ENCODE results near the gene CCL4.
A peak's percentile ranks its signal among the peaks of the same experiment; 100 is the strongest.
"Not testable (repeated sequence)": the region's sequence is repeated elsewhere in the genome, so short reads cannot be mapped to it uniquely, and the experiment has no call there.

CCL4 gene

DNA sequence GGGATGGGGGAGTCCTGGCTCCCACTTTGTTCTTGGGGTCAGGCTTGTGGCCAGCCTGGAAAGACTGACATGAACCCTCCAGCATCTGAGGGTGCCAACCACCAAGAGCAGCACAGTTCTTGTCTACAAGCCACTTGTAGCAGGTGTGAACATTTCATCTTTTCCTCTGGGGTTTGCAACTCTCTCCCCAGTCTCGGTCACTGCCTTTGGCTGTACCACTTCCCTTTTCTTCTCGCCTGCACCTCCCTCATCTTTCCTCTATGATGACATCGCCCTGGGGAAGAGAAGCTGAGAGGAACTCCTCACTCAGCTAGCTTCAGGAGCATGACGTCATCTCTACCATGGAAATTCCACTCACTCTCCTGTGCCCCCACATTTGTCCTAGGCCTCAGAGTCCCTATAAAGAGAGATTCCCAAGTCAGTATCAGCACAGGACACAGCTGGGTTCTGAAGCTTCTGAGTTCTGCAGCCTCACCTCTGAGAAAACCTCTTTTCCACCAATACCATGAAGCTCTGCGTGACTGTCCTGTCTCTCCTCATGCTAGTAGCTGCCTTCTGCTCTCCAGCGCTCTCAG is at the start of gene CCL4:
CCL4 (plus strand) TSS at position 427 of the 575 bp plus-strand sequence; CDS start at position 506, 79 bp downstream.
- peak; percentile 27 for DNase-seq

DNA sequence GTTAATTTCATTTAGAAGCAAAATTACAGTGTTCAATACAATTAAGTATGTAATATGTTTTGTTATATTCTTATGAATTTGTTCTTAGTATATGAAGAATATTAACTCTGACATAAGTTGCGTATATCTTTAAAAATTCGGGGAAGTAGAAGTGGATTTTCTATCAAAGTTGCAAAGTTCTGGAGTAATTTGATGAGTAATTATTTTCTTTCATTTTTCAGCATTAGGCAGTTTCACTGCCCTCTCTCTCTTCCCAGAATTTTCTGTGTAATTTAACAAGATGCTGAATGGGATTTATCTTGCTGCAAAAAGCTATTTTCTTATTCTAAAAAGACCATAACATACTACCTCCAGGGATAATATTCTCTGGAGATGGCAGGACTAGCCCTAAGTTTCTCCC is 48.5 kb upstream of the CCL4 start:
- DNase-seq, result no peak

DNA sequence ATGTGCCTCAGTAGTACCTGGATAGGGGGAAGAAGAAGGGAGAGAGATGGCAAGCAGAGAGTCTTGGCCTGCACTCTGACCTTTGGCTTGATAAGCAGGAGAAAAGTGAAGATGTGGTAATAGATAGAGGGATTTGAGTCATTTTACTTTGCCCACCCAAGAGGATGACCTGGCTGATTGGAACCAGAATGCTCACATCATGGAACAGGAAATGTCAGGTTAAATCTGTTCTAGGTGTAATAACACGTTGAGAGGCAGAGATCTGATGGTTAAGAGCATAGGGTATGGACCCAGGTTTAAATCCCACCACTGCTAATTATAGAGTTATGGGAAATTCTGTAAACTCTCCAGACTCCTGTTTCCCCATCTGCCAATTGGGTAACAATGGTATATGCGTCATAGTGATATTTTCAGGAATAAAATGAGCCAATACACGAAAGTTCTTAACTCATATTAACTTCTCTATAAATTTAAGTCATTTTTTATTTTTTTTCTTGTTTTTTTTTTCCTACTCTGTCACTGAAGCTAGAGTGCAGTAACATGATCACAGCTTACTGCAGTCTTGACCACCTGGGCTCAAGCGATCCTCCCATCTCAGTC is 47.6 kb upstream of the CCL4 start:
- DNase-seq, result no peak

DNA sequence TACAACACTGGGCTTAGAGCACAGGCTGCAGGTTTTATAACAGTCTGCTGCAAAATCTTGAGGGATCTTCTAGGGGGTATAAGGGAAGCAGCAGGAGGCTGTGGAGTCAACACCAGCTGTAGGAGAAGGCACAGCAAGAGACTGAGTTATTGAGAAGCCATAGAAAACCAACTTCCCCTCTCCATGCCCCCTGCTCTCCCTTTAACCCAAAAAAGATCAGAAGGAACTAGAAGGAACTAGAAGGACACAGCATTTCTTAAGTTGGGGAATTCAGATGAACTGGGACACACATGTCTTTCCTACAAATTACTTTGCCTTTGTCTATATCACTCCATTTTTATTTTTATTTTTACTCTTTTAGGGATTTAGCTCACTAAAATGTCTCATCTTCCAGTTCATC is 45.7 kb upstream of the CCL4 start:
- no peak for DNase-seq

DNA sequence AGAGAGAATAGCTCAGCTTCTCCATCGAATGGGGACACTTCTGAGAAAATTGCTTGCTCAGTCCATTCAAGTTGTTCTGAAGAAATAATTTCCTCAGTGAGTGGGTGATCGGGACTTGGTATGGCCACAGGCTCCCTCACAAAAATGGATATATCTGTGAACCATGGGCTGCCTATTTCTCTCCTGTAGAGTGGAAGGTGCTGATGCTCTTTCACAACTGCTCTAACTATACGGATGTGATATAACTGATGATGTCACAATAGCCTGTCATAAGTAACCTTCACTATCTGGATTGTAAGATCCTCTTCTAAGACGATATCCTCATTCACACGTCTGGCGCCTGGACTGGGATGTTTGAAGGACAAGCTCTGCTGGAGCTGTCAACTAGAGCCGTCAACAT is 44.2 kb upstream of the CCL4 start:
- DNase-seq, result no peak

DNA sequence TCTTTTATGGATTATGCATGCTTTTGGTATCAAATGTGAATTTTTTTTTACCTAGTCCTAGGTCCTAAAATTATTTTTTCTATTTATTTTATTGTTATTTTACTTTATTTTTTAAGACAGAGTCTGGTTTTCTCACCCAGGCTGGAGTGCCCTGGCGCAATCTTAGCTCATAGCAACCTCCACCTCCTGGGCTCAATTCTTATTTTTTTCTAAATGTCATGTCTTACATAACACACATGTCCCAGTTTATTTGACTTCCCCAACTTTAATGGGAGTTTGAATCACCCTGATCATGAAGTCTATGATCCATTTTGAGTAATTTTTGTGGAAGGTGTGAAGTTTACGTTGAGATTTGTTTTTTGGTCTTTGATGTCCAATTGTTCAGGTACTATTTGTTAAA is 42.8 kb upstream of the CCL4 start:
- DNase-seq, result no peak

DNA sequence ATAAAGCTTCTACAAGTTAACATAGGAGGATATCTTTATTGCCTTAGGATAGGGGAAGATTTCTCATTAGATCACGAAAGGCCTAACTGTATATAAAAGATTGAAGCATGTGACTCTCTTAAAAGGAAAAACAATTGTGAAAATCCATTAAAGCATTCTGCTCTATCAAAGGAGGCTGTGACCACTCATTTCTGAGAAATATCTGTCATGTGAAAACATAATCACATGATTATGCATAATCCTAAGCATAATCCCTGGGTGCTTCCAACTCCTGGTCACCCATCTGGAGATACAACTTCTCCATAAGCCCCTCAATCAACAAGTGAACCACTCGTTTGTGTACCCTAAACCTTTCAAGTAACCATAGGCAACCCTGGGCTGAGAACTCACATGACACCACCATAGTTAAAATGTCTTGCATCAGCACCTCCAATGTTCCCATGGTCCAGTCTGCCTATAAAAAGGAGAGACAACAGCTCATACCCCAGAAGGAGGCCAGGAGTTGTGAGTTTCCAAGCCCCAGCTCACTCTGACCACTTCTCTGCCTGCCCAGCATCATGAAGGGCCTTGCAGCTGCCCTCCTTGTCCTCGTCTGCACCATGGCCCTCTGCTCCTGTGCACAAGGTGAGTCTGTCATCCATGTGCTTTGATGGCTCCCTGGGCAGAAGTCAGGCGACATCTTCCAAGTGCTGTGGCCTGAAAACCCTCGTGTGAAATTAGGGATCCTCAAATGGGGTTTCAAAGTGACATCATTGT is 39.7 kb upstream of the CCL4 start, which contains the start of gene CCL18:
CCL18 (plus strand) TSS at position 487 of the 756 bp plus-strand sequence; CDS start at position 558, 71 bp downstream.
- no peak for DNase-seq

DNA sequence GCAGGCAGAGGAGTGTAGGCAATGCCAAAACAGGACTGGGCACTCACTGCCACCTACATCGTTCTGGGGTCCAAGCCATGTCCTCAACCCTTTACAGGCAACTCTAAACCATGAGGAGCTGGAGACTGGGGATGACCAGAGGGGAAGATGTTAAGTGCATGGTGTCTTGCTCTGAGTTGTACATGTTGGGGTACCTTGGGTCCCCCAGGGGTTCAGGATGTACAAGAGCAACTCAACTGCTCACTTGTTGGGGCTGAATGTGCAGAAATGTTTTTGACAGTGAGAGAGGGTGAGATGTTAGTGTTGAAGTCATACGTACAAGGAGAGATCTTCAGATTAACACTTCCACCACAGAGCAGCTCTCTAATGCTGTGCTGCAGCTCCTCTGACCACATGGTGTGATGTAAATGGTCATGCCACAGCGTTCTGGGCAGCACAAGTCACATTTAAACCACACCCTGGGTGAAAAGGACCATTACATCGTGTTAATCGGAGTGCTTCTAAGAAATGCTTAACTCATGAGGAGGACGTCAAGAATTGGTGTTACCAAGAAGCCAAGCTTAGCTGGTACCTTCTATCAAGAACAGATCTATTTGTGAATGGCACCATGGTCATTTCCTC is 37.2 kb upstream of the CCL4 start:
- DNase-seq, result no peak

DNA sequence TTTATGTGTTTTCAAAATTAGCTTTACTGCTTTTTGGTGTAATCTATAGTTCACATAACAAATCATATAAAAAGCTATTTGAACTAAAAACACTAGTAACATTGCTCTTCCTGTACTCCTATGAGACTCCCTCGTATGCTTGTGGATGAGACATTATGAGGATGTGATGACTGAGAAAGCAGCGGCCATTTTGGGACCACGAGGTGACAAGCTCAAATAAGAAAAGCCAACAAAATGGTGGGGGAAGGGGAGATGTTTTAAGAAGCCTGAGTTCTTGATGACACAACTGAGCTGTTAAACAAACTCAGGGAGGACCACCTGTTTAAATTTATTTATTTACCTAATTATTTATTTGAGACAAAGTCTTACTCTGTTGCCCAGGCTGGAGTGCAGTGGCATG is 35.1 kb upstream of the CCL4 start:
- no peak for DNase-seq

DNA sequence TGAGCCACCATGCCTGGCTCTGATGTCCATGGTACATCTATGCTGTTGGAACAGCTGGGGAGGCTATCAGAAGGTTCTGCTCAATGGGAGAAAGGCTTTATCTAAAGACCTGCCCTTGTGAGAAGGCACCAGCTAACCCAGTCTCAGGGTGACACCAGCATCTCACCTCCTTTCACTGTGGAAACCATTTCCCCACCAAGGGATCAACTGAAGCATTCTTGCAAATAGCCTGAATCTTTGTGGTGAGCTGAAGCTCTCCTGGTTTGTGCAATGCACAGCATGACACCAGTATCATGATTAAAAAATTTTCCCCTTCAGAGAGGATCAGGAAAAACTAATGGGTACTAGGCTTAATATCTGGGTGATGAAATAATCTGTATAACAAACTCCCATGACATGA is 34.5 kb upstream of the CCL4 start:
- no peak for DNase-seq

DNA sequence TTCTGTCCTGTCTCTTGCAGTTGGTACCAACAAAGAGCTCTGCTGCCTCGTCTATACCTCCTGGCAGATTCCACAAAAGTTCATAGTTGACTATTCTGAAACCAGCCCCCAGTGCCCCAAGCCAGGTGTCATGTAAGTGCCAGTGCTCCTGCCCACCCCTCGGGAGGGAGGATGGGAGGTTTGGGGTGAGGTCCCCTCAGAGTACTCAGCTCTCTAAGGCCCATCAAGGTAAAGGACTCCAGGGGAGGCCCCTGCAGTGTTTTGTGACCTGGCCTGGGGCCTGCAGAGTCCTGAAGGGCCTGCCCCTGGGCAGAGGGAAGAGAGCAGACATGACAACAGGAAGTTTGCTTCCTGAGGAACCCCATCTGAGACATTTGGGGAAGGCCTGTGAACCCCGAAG is 33.2 kb upstream of the CCL4 start:
- DNase-seq, result no peak

DNA sequence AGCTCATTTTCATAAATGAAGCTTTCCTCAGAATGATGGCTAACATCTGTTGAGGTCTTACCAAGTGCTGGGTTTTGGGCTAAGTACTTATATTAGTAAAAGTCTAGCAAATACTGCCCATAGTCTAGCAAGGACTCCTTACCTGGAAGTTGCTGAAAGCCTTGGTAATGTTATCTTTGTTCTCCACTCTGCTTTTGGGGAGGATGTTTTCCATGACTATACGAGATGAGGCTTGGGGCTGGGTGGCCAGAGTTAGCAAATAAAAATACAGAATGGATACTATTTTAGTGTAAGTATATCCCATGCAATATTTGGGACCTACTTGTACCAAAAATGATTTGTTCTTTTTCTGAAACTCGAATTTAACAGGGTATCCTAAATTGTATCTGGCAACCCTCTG is 31.9 kb upstream of the CCL4 start:
- no peak for DNase-seq

DNA sequence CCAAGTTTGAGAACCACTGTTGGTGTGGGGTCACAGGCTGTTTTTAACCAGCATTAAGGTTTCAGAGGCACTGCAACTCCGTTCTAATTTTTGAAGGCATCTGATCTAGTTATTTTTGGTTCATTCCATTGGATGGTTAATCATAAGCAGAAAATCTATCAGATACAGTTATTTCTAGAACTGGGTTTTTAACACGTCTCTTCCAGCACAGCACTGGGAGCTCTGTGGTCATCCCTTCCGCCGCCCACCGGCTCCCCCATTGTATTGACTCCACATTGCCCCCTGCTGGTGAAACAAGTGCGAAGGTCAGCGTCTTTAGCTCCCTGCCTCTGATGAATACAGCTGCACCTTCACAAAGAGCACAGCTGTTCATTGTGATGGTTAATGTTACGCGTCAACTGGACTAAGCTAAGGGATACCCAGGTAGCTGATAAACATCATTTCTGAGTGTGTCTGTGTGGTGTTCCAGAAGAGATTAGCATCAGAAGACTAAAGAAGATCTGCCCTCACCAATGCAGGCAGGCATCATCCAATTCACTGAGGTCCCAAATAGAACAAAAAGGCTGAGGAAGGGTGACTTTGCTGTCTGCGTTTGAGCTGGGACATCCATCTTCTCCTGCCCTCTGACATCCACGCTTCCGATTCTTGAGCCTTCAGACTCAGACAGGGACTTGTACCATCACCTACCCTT is 31.1 kb upstream of the CCL4 start:
- DNase-seq, result peak; percentile 44

DNA sequence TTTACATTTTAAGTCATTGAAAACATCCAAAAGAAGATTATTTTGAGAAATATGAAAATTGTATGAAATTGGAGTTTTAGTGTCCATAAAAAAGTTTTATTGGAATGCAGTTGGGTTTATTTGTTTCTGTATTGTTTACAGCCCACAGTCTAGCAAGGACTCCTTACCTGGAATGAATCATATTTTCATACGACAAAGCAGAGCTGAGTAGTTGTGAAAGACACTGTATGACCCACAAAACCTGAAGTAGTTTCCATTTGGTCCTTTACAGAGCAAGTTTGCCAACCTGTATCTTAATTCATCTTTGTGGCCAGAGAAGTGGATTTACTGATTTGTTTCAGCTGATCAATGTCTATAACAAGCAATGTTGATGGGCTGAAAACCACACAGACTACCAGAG is 29.3 kb upstream of the CCL4 start:
- DNase-seq, result no peak

DNA sequence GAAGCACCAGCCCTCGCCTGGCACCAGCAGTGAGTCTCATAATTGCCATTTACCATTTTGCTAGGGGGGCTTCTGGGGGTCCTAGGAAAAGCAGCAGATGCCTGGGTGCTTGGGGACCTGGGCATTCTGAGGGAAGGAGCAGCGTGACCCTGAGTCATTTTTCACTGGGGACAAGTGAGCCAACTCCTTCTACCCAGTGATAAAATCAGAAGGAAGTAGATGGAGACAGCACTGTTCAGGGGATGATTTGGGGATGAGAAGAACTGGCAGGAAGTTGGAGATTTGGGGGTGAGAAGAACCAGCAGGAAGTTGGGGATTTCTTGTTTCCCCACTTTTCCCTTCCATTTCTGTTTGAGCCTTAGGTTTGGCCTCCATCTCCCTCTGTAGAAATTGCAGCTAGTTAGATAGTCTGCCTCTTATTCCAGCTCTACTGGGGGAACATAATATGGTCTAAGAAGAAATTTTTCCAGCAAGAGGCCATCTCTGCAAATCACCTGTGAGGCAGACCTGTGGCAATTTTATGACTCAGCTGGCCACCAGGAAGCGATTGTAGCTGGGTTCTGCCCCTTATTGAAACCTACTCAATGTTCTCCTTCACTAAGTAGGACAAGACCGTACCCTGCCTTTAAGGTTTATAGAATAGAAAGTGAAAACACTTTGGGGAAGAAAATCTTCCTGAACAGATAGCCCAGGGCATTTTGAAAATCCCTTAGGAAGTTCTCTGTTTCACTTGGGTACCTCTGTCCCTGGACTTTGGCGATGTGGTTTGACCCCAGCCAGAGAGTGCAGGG is 21.8 kb upstream of the CCL4 start:
- not testable (repeated sequence) for DNase-seq

DNA sequence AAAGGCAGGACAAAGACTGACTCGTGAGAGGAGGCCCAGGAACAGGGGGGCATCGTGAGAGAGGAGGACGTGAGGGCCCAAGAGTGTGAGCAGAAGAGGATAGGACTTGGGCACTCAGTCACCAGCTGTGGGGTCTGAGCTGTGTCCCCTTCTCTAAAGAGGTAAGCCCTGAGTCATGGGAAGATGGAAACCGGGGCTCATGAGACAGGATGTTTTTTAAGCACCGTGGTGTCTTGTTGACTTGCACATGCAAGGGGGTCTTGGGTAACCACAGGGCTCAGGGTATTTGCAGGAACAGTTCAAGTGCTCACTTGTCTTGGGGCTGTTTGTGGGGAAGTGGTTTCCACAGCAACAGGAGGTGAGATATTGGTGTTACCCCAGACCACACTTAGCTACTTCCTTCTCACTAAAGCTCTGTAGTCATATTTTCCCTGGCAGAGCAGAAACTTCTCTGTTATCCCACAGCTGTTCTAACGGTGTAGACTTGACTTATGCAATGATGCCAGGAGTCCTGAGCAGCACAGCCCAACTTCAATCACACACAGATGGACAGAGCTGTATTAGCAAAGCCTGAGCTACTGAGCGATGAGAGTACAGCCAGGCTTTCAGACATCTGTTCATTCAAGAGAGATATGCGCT is 21.0 kb upstream of the CCL4 start:
- not testable (repeated sequence) for DNase-seq

DNA sequence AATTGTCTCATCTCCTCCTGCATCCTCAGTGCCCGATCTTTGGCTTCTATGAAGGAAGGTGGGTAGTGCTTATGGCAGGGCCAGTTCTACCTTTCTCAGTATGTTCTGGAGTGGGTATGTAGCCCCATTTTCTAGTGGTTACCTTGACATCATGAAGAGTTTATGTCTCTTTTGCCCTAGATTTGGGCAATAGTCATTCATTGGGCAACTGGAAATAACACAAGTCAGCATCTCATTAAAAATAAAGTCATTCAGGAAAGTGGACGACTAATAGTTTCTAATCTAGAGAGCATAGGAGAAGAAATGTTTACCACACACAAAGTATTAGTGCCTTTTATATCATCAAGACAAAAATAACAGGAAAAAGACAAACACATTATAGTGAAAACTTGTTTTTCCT is 19.9 kb upstream of the CCL4 start:
- not testable (repeated sequence) for DNase-seq

DNA sequence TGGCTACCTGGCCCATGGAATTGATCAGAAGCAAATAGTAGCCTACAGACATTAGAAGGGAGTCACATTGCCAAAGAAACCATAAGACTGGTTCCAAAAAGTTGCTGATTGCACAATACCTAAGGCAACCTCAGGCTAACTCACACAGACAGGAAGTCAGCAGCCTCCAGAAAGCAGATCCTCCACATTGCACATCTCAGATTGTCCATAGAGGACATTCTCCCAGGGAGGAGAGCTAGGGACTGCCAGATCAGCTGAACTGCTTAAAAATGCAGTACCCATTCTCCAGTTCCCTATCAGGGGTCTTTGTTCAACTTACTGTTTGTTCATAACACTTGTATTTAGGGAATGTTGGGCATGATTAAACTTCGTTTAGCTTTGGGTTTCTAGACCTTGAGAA is 17.9 kb upstream of the CCL4 start:
- no peak for DNase-seq

DNA sequence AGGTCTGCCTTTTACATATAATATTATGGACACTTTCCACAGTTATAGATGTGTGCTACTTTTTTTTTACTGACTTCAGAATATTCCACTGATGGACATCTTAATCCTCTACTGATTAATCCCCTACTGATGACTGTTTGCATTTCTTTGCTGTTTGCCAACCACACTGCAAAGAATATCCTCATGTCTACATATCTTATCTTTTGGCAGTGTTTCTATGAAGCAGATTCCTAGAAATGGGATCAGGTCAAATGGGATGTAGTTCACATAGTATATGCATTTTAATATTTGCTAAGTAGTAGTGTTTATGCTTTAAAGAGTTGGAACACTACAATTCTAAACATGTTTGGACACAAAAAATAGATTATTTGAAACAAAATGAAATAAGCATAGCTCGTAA is 16.8 kb upstream of the CCL4 start:
- DNase-seq, result no peak

DNA sequence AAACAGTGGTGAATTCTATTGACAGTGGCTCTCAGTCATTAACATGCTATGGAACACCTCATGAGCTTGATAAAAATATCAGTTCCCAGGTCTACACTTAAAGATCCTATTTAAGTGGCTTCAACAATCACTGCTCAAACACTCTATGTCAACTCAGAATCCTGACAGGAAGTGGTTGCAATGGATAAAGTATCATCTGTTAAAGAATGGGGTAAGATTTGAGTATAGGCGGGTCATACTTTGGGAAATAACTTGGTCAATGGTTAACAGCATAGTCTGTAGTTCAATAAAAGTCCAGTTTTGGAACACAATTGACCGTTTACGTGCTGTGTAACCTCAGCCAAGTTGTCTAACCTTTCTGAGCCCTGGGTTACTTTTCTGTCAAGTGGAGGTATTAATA is 16.2 kb upstream of the CCL4 start:
- DNase-seq, result not testable (repeated sequence)

DNA sequence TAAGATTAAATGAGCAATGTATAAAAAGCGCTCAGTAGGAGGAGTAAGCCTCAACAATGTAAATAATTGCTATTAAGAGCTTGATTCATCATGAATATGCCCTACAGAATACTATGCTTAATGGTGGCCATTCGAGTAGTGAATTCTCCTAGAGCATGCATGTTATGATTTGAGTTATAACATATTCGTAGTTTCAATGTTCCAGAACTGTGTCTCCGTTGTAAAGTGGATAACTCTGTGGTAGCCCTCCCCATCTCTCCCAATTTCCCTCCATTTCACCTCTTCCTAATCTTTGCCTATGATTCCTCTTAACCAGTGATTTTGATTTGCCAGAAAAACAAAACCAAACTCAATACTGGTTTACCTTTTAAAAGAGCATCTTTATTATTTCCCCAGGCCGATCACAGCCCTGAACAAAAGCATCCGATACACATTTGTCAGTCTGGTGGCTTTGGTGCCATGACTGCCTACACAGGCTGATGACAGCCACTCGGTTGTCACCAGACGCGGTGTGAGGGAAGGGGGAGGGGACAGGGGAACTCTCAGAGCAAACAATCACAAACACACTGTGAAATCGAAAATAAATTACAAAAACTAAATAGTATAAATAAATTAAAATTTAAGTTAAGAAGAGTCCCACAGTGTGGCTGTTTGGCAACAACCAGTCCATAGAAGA is 15.6 kb upstream of the CCL4 start:
- not testable (repeated sequence) for DNase-seq
